ENCODE results near the gene SLTM.
"Not testable (repeated sequence)": the region's sequence is repeated elsewhere in the genome, so short reads cannot be mapped to it uniquely, and the experiment has no call there.

The SLTM gene

GRCh38 chr15:58886921-58887320, 46.6 kb downstream of the SLTM start:
- Histone ChIP-seq H3K9me3 (replicated peaks; ENCODE audit: insufficient read depth, low read length) (no peaks in the 10 kb centered on the region), H3K79me2 (ENCODE audit: low read length) (0 out of 2 replicates have a peak, but pooled peaks cover 2% of the 10 kb centered on the region), H2AFZ (ENCODE audit: low read length) (no peak overlapping the region), H3K27ac (ENCODE audit: low read length) (no peak overlapping the region), H3F3A (ENCODE audit: insufficient read depth, low read length) (no peaks in the 10 kb centered on the region), H3K27me3 (replicated peaks; ENCODE audit: insufficient read depth, low read length) (no peaks in the 10 kb centered on the region), H3K4me1 (ENCODE audit: low read length) (no peaks in the 10 kb centered on the region), H3K4me3 (ENCODE audit: low read length) (no peak overlapping the region), H3K9me2 (replicated peaks; ENCODE audit: insufficient read depth, low read length) (no peaks in the 10 kb centered on the region), H4K20me1 (ENCODE audit: insufficient read depth, low read length) (no peaks in the 10 kb centered on the region; the same call in 1 of the 2 replicates), H3K4me2 (ENCODE audit: low read depth, low read length) (no peak overlapping the region), H3K9ac (ENCODE audit: low read length) (no peak overlapping the region), H3K36me3 (replicated peaks; ENCODE audit: insufficient read depth, low read length) (peaks cover 31% of the 10 kb centered on the region)
- TF ChIP-seq EZH2phosphoT487 (IDR thresholded peaks at IDR 0.05; ENCODE audit: low read length): no peak
- TF ChIP-seq EZH2 (optimal IDR thresholded peaks at IDR 0.05; ENCODE audit: low read depth, low read length): no peak
- TF ChIP-seq, protein P1, sequence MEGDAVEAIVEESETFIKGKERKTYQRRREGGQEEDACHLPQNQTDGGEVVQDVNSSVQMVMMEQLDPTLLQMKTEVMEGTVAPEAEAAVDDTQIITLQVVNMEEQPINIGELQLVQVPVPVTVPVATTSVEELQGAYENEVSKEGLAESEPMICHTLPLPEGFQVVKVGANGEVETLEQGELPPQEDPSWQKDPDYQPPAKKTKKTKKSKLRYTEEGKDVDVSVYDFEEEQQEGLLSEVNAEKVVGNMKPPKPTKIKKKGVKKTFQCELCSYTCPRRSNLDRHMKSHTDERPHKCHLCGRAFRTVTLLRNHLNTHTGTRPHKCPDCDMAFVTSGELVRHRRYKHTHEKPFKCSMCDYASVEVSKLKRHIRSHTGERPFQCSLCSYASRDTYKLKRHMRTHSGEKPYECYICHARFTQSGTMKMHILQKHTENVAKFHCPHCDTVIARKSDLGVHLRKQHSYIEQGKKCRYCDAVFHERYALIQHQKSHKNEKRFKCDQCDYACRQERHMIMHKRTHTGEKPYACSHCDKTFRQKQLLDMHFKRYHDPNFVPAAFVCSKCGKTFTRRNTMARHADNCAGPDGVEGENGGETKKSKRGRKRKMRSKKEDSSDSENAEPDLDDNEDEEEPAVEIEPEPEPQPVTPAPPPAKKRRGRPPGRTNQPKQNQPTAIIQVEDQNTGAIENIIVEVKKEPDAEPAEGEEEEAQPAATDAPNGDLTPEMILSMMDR (IDR thresholded peaks at IDR 0.05; ENCODE audit: low read length): no peak
- no peak for DNase-seq

- not testable (repeated sequence) for H3K27me3 ChIP-seq (replicated peaks; ENCODE audit: insufficient read depth, low read length); H3K9ac ChIP-seq (ENCODE audit: low read length); H3K27ac ChIP-seq (ENCODE audit: low read length); H3K4me3 ChIP-seq (ENCODE audit: low read length); H3K79me2 ChIP-seq (ENCODE audit: low read length); H3K9me2 ChIP-seq (replicated peaks; ENCODE audit: insufficient read depth, low read length); H2AFZ ChIP-seq (ENCODE audit: low read length); H3K9me3 ChIP-seq (replicated peaks; ENCODE audit: insufficient read depth, low read length); H4K20me1 ChIP-seq (ENCODE audit: insufficient read depth, low read length); H3K4me2 ChIP-seq (ENCODE audit: low read depth, low read length); H3F3A ChIP-seq (ENCODE audit: insufficient read depth, low read length); DNase-seq; H3K4me1 ChIP-seq (ENCODE audit: low read length)
- peaks cover 19% of the 10 kb centered on the region for H3K36me3 ChIP-seq (replicated peaks; ENCODE audit: insufficient read depth, low read length)
Observed at GRCh38 chr15:58883926-58884325, 49.6 kb downstream of the SLTM start.

- Histone ChIP-seq H3K27me3 (replicated peaks; ENCODE audit: insufficient read depth, low read length) (no peaks in the 10 kb centered on the region), H3K27ac (ENCODE audit: low read length) (no peak overlapping the region), H3K79me2 (ENCODE audit: low read length) (0 out of 2 replicates have a peak, but pooled peaks cover 2% of the 10 kb centered on the region), H3K36me3 (replicated peaks; ENCODE audit: insufficient read depth, low read length) (peaks cover 14% of the 10 kb centered on the region), H3K9ac (ENCODE audit: low read length) (no peak overlapping the region), H3K4me2 (ENCODE audit: low read depth, low read length) (no peak overlapping the region), H2AFZ (ENCODE audit: low read length) (no peak overlapping the region), H3K9me2 (replicated peaks; ENCODE audit: insufficient read depth, low read length) (no peaks in the 10 kb centered on the region), H3K4me1 (ENCODE audit: low read length) (no peaks in the 10 kb centered on the region), H3K4me3 (ENCODE audit: low read length) (no peak overlapping the region), H4K20me1 (ENCODE audit: insufficient read depth, low read length) (no peaks in the 10 kb centered on the region), H3K9me3 (replicated peaks; ENCODE audit: insufficient read depth, low read length) (no peaks in the 10 kb centered on the region), H3F3A (ENCODE audit: insufficient read depth, low read length) (no peaks in the 10 kb centered on the region)
- no peak for DNase-seq
- TF ChIP-seq EZH2phosphoT487 (IDR thresholded peaks at IDR 0.05; ENCODE audit: low read length) (no peak), EZH2 (optimal IDR thresholded peaks at IDR 0.05; ENCODE audit: low read depth, low read length) (no peak)
- TF ChIP-seq, protein P1 (IDR thresholded peaks at IDR 0.05; ENCODE audit: low read length): no peak
Observed at GRCh38 chr15:58882243-58882642, 51.2 kb downstream of the SLTM start.

GRCh38 chr15:58880320-58880719, 53.2 kb downstream of the SLTM start:
- Histone ChIP-seq H3K27ac (ENCODE audit: low read length) (no peak overlapping the region), H3K79me2 (ENCODE audit: low read length) (0 out of 2 replicates have a peak, but pooled peaks cover 2% of the 10 kb centered on the region), H3K9ac (ENCODE audit: low read length) (no peak overlapping the region), H3K36me3 (replicated peaks; ENCODE audit: insufficient read depth, low read length) (peaks cover 14% of the 10 kb centered on the region), H3K4me2 (ENCODE audit: low read depth, low read length) (no peak overlapping the region), H3K9me3 (replicated peaks; ENCODE audit: insufficient read depth, low read length) (no peaks in the 10 kb centered on the region), H3K27me3 (replicated peaks; ENCODE audit: insufficient read depth, low read length) (no peaks in the 10 kb centered on the region), H2AFZ (ENCODE audit: low read length) (no peak overlapping the region), H3K9me2 (replicated peaks; ENCODE audit: insufficient read depth, low read length) (no peaks in the 10 kb centered on the region), H3K4me1 (ENCODE audit: low read length) (no peaks in the 10 kb centered on the region), H3K4me3 (ENCODE audit: low read length) (no peak overlapping the region), H4K20me1 (ENCODE audit: insufficient read depth, low read length) (no peaks in the 10 kb centered on the region), H3F3A (ENCODE audit: insufficient read depth, low read length) (no peaks in the 10 kb centered on the region)
- DNase-seq: no peak
- TF ChIP-seq EZH2 (optimal IDR thresholded peaks at IDR 0.05; ENCODE audit: low read depth, low read length): no peak

Data from MM.1S (cell line).